Epithelial cell of proximal tubule (primary cell): ENCODE data around the gene GPC5. TPM values are rescaled to one million over a fixed set of nuclear protein-coding genes. Genes with fewer than 3 reads are reported as not detected.

ENCODE experiments used
- DNase-seq: peaks from one replicate; pipeline ENCODE4 v3.0.0-alpha.2; 2011; ENCODE audit warnings: low read depth
- H3K4me3 ChIP-seq: 2 replicates; pipeline ENCODE4 v1.5.1; 2011; ENCODE audit warnings: low read depth, mild to moderate bottlenecking, low read length
- CTCF ChIP-seq: conservative IDR thresholded peaks from 2 replicates; pipeline ENCODE4 v1.5.1; 2012; ENCODE audit warnings: low read depth, mild to moderate bottlenecking, low read length
- total RNA-seq: library from RNA; depleted of rRNA; stranded (reverse); fragments of >200 nt; gene quantifications from 2 replicates; pipeline ENCODE4 v1.2.3, GENCODE V29; 2015

Gene GPC5
- total RNA-seq, 1 donor from 2014 or later, result not detected

GRCh38 chr13:92802776-92803175, 1404.4 kb downstream of the GPC5 start:
- DNase-seq, result no peak
- no peak for TF ChIP-seq CTCF

GRCh38 chr13:92804346-92804745, 1405.9 kb downstream of the GPC5 start:
- TF ChIP-seq CTCF, result no peak
- H3K4me3 ChIP-seq, result no peak overlapping the region
- DNase-seq, result no peak

More at GRCh38 chr13:92802776-92803175, 1404.4 kb downstream of the GPC5 start:
- no peak overlapping the region for H3K4me3 ChIP-seq

- no peak for DNase-seq
- H3K4me3 ChIP-seq, result no peak overlapping the region
- no peak for TF ChIP-seq CTCF
Observed at GRCh38 chr13:92804926-92805325, 1406.5 kb downstream of the GPC5 start.

- H3K4me3 ChIP-seq, result peak overlapping the region; percentile 59
- TF ChIP-seq CTCF, result no peak
- DNase-seq, result no peak
Observed at GRCh38 chr13:92805766-92806165, 1407.3 kb downstream of the GPC5 start.

GRCh38 chr13:92806215-92806614, 1407.8 kb downstream of the GPC5 start:
- no peak for TF ChIP-seq CTCF
- DNase-seq, result peak; percentile 43
- peak overlapping the region; percentile 59 for H3K4me3 ChIP-seq

- no peak for TF ChIP-seq CTCF
- no peak for DNase-seq
- no peak overlapping the region for H3K4me3 ChIP-seq
Observed at GRCh38 chr13:92807353-92807752, 1408.9 kb downstream of the GPC5 start.

GRCh38 chr13:92807966-92808365, 1409.5 kb downstream of the GPC5 start:
- no peak overlapping the region for H3K4me3 ChIP-seq
- no peak for TF ChIP-seq CTCF
- no peak for DNase-seq
